ENCODE results near the gene VEZF1. TPM values are rescaled to one million over a fixed set of nuclear protein-coding genes. Genes with fewer than 3 reads are reported as not detected.
"Not testable (repeated sequence)": the region's sequence is repeated elsewhere in the genome, so short reads cannot be mapped to it uniquely, and the experiment has no call there.

The VEZF1 gene
- total RNA-seq, 2 experiments from 2014 or later, result 17.9 to 19.6 TPM

GRCh38 chr17:57979076-57979475 lies 9.0 kb downstream of the VEZF1 start:
- DNase-seq, result no peak
- Mint-ChIP-seq H3K4me1 (ENCODE audit: low read depth) (peaks cover 32% of the 10 kb centered on the region), H3K36me3 (ENCODE audit: low read depth) (peaks cover 56% of the 10 kb centered on the region), H3K27me3 (no peaks in the 10 kb centered on the region), H3K4me3 (no peak overlapping the region), H3K9me3 (no peaks in the 10 kb centered on the region), H3K27ac (peak overlapping the region; percentile 13)
- CTCF ChIA-PET, result no interaction called here
- TF ChIP-seq CTCF (IDR thresholded peaks at IDR 0.05), result no peak
- POLR2A ChIA-PET, result interaction anchor here (0.7 kb wide), 1 partner anchor 24 kb away, joined by 3 read pairs; no protein-coding TSS in a partner anchor
- no peak for ATAC-seq
- intact Hi-C loops (cut with micrococcal nuclease), result no loop called here

- peaks cover 41% of the 10 kb centered on the region for H3K36me3 Mint-ChIP-seq (ENCODE audit: low read depth)
- no peaks in the 10 kb centered on the region for H3K27me3 Mint-ChIP-seq
Observed at GRCh38 chr17:57976594-57976993, 11.5 kb downstream of the VEZF1 start.

GRCh38 chr17:57975044-57975443 lies 13.0 kb downstream of the VEZF1 start:
- H3K4me1 Mint-ChIP-seq (ENCODE audit: low read depth), result peaks cover 4% of the 10 kb centered on the region
- no peaks in the 10 kb centered on the region for H3K9me3 Mint-ChIP-seq
- CTCF ChIA-PET, result interaction anchor here (0.7 to 2.4 kb wide), 4 partner anchors 24 to 137 kb away, joined by 3 to 7 read pairs (median 4); no protein-coding TSS in a partner anchor
- no peak for TF ChIP-seq CTCF (IDR thresholded peaks at IDR 0.05)
- POLR2A ChIA-PET, result no interaction called here
- ATAC-seq, result no peak
- no peak overlapping the region for H3K4me3 Mint-ChIP-seq
- no peaks in the 10 kb centered on the region for H3K27me3 Mint-ChIP-seq
- peaks cover 32% of the 10 kb centered on the region for H3K36me3 Mint-ChIP-seq (ENCODE audit: low read depth)
- H3K27ac Mint-ChIP-seq, result no peak overlapping the region
- DNase-seq, result no peak
- intact Hi-C loops (cut with micrococcal nuclease), result no loop called here

More at GRCh38 chr17:57976594-57976993, 11.5 kb downstream of the VEZF1 start:
- peak overlapping the region; percentile 40 for H3K27ac Mint-ChIP-seq
- CTCF ChIA-PET, result interaction anchor here (1.4 to 2.4 kb wide), 3 partner anchors 23 to 118 kb away, joined by 4 to 7 read pairs (median 5); no protein-coding TSS in a partner anchor
- H3K4me3 Mint-ChIP-seq, result no peak overlapping the region
- no peak for TF ChIP-seq CTCF (IDR thresholded peaks at IDR 0.05)
- intact Hi-C loops (cut with micrococcal nuclease), result no loop called here
- ATAC-seq (no peak), DNase-seq (no peak)
- POLR2A ChIA-PET, result interaction anchor here (0.8 to 1.8 kb wide), 4 partner anchors 8 to 126 kb away, joined by 3 to 4 read pairs (median 4); no protein-coding TSS in a partner anchor
- peaks cover 7% of the 10 kb centered on the region for H3K4me1 Mint-ChIP-seq (ENCODE audit: low read depth)
- H3K9me3 Mint-ChIP-seq, result no peaks in the 10 kb centered on the region

- H3K27me3 Mint-ChIP-seq; ATAC-seq; H3K4me1 Mint-ChIP-seq (ENCODE audit: low read depth); H3K27ac Mint-ChIP-seq; DNase-seq; H3K4me3 Mint-ChIP-seq; intact Hi-C loops (cut with micrococcal nuclease); H3K9me3 Mint-ChIP-seq: not testable (repeated sequence)
- H3K36me3 Mint-ChIP-seq (ENCODE audit: low read depth), result peaks cover 32% of the 10 kb centered on the region
- CTCF ChIA-PET, result interaction anchor here (0.7 to 2.4 kb wide), 4 partner anchors 25 to 138 kb away, joined by 3 to 7 read pairs (median 4); no protein-coding TSS in a partner anchor
- POLR2A ChIA-PET, result interaction anchor here (0.8 kb wide), 1 partner anchor 22 kb away, joined by 3 read pairs; no protein-coding TSS in a partner anchor
Observed at GRCh38 chr17:57974053-57974824, 13.8 kb downstream of the VEZF1 start.

GRCh38 chr17:57972151-57972550 lies 15.9 kb downstream of the VEZF1 start:
- intact Hi-C loops (cut with micrococcal nuclease), result no loop called here
- no peaks in the 10 kb centered on the region for H3K27me3 Mint-ChIP-seq
- peaks cover 19% of the 10 kb centered on the region for H3K36me3 Mint-ChIP-seq (ENCODE audit: low read depth)
- ATAC-seq, result no peak
- ChIA-PET CTCF (interaction anchor here (1.2 to 1.3 kb wide), 2 partner anchors 17 to 114 kb away, joined by 4 to 5 read pairs; partner anchors contain the start of gene CUEDC1), POLR2A (interaction anchor here (1.2 kb wide), 1 partner anchor 13 kb away, joined by 4 read pairs; no protein-coding TSS in a partner anchor)
- DNase-seq, result no peak
- no peak overlapping the region for H3K4me3 Mint-ChIP-seq
- no peak overlapping the region for H3K27ac Mint-ChIP-seq
- no peaks in the 10 kb centered on the region for H3K9me3 Mint-ChIP-seq
- no peaks in the 10 kb centered on the region for H3K4me1 Mint-ChIP-seq (ENCODE audit: low read depth)
- no peak for TF ChIP-seq CTCF (IDR thresholded peaks at IDR 0.05)

Measured in activated CD8-positive, alpha-beta T cell treated with anti-CD3 and anti-CD28 coated beads for 36 hours (primary cell).